ENCODE data around the gene ZNF236.
"Not testable (repeated sequence)": the region's sequence is repeated elsewhere in the genome, so short reads cannot be mapped to it uniquely, and the experiment has no call there.

GRCh38 chr18:76967299-76967698 is 144.9 kb downstream of the ZNF236 start:
- not testable (repeated sequence) for TF ChIP-seq EP300 (conservative IDR thresholded peaks at IDR 0.05; ENCODE audit: poor library complexity, severe bottlenecking); POLR2AphosphoS5 (IDR thresholded peaks at IDR 0.05); EZH2 (IDR thresholded peaks at IDR 0.05; ENCODE audit: borderline replicate concordance, insufficient read depth, low read length, poor library complexity, severe bottlenecking)

All from neural cell (in vitro differentiated cells).